NCI-H146 treated with DMSO at 0.1 percent for 48 hours (cell line): ENCODE measurements around the gene KLHL4.
A peak's percentile ranks its signal among the peaks of the same experiment; 100 is the strongest.
"Not testable (repeated sequence)": the region's sequence is repeated elsewhere in the genome, so short reads cannot be mapped to it uniquely, and the experiment has no call there.

Experiments
- DNase-seq: peaks from one replicate; lab custom pipeline; 2025; ENCODE audit not compliant: unreplicated experiment; lab: John Stamatoyannopoulos, UW

KLHL4 gene

GRCh38 chrX:87641439-87641838, 123.8 kb downstream of the KLHL4 start:
- not testable (repeated sequence) for DNase-seq

GRCh38 chrX:87661761-87662160, 144.2 kb downstream of the KLHL4 start:
- no peak for DNase-seq

- no peak for DNase-seq
Observed at GRCh38 chrX:87663421-87663820, 145.8 kb downstream of the KLHL4 start.

- DNase-seq: peak; percentile 0
Observed at GRCh38 chrX:87664381-87664780, 146.8 kb downstream of the KLHL4 start.

GRCh38 chrX:87679849-87680248, 162.2 kb downstream of the KLHL4 start:
- no peak for DNase-seq

GRCh38 chrX:87687703-87688102, 170.1 kb downstream of the KLHL4 start:
- DNase-seq: no peak

- not testable (repeated sequence) for DNase-seq
Observed at GRCh38 chrX:87688113-87688748, 170.6 kb downstream of the KLHL4 start.

GRCh38 chrX:87689218-87689617, 171.6 kb downstream of the KLHL4 start:
- DNase-seq: not testable (repeated sequence)

- no peak for DNase-seq
Observed at GRCh38 chrX:87693204-87693603, 175.6 kb downstream of the KLHL4 start.

- no peak for DNase-seq
Observed at GRCh38 chrX:87697409-87697808, 179.8 kb downstream of the KLHL4 start.

GRCh38 chrX:87702795-87703194, 185.2 kb downstream of the KLHL4 start:
- no peak for DNase-seq

GRCh38 chrX:87703469-87703868, 185.9 kb downstream of the KLHL4 start:
- not testable (repeated sequence) for DNase-seq

- DNase-seq: no peak
Observed at GRCh38 chrX:87706134-87706533, 188.5 kb downstream of the KLHL4 start.

GRCh38 chrX:87710580-87710979, 193.0 kb downstream of the KLHL4 start:
- DNase-seq: no peak
